H1 (cell line): ENCODE results near the gene NKG7. TPM values are rescaled to one million over a fixed set of nuclear protein-coding genes. Genes with fewer than 3 reads are reported as not detected.

Experiments used
- CTCF ChIA-PET: fragments of 300-600 bp; sonication (Branson Sonifier 250); formaldehyde crosslinking; loops from one replicate; lab custom pipeline; 2021; ENCODE audit not compliant: partially characterized antibody; lab: Charles Lee
- POLR2A ChIA-PET: fragments of 300-600 bp; sonication (Branson Sonifier 250); formaldehyde crosslinking; loops from one replicate; lab custom pipeline; 2021; ENCODE audit warnings: inconsistent platforms; ENCODE audit not compliant: partially characterized antibody; lab: Charles Lee
- DNase-seq, 2 experiments: peaks; one replicate each; pipeline versions ENCODE4 v3.0.0 to v3.0.0-alpha.2; 2010 to 2022; ENCODE audit warnings: low spot score in 2 of 2, low read depth in 1 of 2, mixed read lengths in 1 of 2
- FAIRE-seq: peaks from 2 replicates; lab custom pipeline; 2011; peaks lifted over from hg19 to GRCh38; lab: Jason Lieb, UNC
- H2AFZ ChIP-seq: 2 replicates; pipeline ENCODE4 v1.8.1; 2012; ENCODE audit warnings: low read length, inconsistent platforms
- H2AK5ac ChIP-seq: 2 replicates; pipeline ENCODE4 v1.6.1; 2013; ENCODE audit warnings: low read depth, low read length
- H2BK120ac ChIP-seq: replicated peaks from 2 replicates; pipeline ENCODE3; 2013; ENCODE audit warnings: low read depth, low read length, inconsistent platforms
- H2BK12ac ChIP-seq: 2 replicates; pipeline ENCODE4 v1.6.1; 2013; ENCODE audit warnings: low read depth, low read length
- H2BK15ac ChIP-seq: 2 replicates; pipeline ENCODE4 v1.6.1; 2013; ENCODE audit warnings: low read length
- H2BK20ac ChIP-seq: 2 replicates; pipeline ENCODE4 v1.6.1; 2013; ENCODE audit warnings: low read length
- H2BK5ac ChIP-seq: 2 replicates; pipeline ENCODE4 v1.6.1; 2013; ENCODE audit warnings: low read depth, low read length
- H3K14ac ChIP-seq: 2 replicates; pipeline ENCODE4 v1.6.1; 2013; ENCODE audit warnings: inconsistent platforms; ENCODE audit not compliant: insufficient read length
- H3K18ac ChIP-seq: 2 replicates; pipeline ENCODE4 v1.6.1; 2013; ENCODE audit warnings: low read length; ENCODE audit errors: extremely low read depth
- H3K23ac ChIP-seq: 2 replicates; pipeline ENCODE4 v1.6.1; 2013; ENCODE audit warnings: inconsistent platforms; ENCODE audit not compliant: insufficient read length
- H3K23me2 ChIP-seq: 2 replicates; pipeline ENCODE4 v1.6.1; 2013; ENCODE audit warnings: low read depth, low read length
- H3K27ac ChIP-seq: 2 replicates; pipeline ENCODE4 v1.6.1; 2011; ENCODE audit warnings: low read depth, low read length, inconsistent platforms
- H3K27me3 ChIP-seq, 4 experiments: replicated peaks in 1 of 4; 1 replicate in 1 of 4; 2 replicates in 3 of 4; pipeline versions ENCODE4 v1.6.1 to v1.8.1; 2011 to 2013; ENCODE audit warnings: low read length in 3 of 4, mild to moderate bottlenecking in 3 of 4, inconsistent platforms in 2 of 4, mixed read lengths in 2 of 4, moderate library complexity in 1 of 4; ENCODE audit not compliant: control insufficient read depth in 3 of 4, insufficient read depth in 3 of 4; ENCODE audit errors: extremely low read depth in 1 of 4
- H3K36me3 ChIP-seq, 4 experiments: 2 replicates each; pipeline versions ENCODE4 v1.6.1 to v1.8.1; 2011 to 2013; ENCODE audit warnings: mild to moderate bottlenecking in 4 of 4, low read length in 3 of 4, moderate library complexity in 2 of 4, control low read depth in 1 of 4, inconsistent platforms in 1 of 4; ENCODE audit not compliant: insufficient read depth in 4 of 4, control insufficient read depth in 2 of 4
- H3K4ac ChIP-seq: replicated peaks from 2 replicates; pipeline ENCODE3; 2013; ENCODE audit warnings: low read length, low read depth, mixed read lengths, inconsistent platforms; ENCODE audit not compliant: insufficient read length
- H3K4me1 ChIP-seq, 4 experiments: replicated peaks in 1 of 4; 1 replicate in 1 of 4; 2 replicates in 3 of 4; pipeline versions ENCODE4 v1.6.1 to v1.8.1; 2011 to 2013; ENCODE audit warnings: low read length in 3 of 4, inconsistent platforms in 2 of 4, mixed read lengths in 1 of 4; ENCODE audit not compliant: insufficient read depth in 4 of 4, control insufficient read depth in 3 of 4
- H3K4me2 ChIP-seq, 2 experiments: 2 replicates each; pipeline versions ENCODE4 v1.6.1 to v1.8.1; 2011 to 2013; ENCODE audit warnings: low read depth in 2 of 2, low read length in 2 of 2, control low read depth in 1 of 2, inconsistent platforms in 1 of 2, mild to moderate bottlenecking in 1 of 2; ENCODE audit not compliant: insufficient read depth in 1 of 2
- H3K4me3 ChIP-seq, 4 experiments: fragments of 200-600, 300-600 bp in 1 of 4; sonication (generic), shearing (Covaris generic), sonication (Bioruptor Twin) in 1 of 4; 2 replicates each; pipeline versions ENCODE4 v1.5.1 to v1.8.1; 2011 to 2016; ENCODE audit warnings: low read length in 4 of 4, low read depth in 3 of 4, control low read depth in 2 of 4, inconsistent platforms in 2 of 4, mild to moderate bottlenecking in 2 of 4, mixed read lengths in 1 of 4, moderate library complexity in 1 of 4; ENCODE audit not compliant: insufficient read depth in 2 of 4; ENCODE audit errors: extremely low read depth in 1 of 4
- H3K56ac ChIP-seq: replicated peaks from 2 replicates; pipeline ENCODE3; 2013; ENCODE audit warnings: low read depth, mild to moderate bottlenecking, mixed read lengths, low read length, inconsistent platforms; ENCODE audit not compliant: insufficient read length
- H3K79me1 ChIP-seq: 2 replicates; pipeline ENCODE4 v1.6.1; 2013; ENCODE audit warnings: low read depth, low read length, control low read depth
- H3K79me2 ChIP-seq, 2 experiments: 2 replicates each; pipeline versions ENCODE4 v1.6.1 to v1.8.1; 2012 to 2013; ENCODE audit warnings: low read length in 2 of 2, mild to moderate bottlenecking in 2 of 2, inconsistent platforms in 1 of 2; ENCODE audit not compliant: insufficient read depth in 2 of 2, control insufficient read depth in 1 of 2
- H3K9ac ChIP-seq, 4 experiments: replicated peaks in 1 of 4; 1 replicate in 1 of 4; 2 replicates in 3 of 4; pipeline versions ENCODE4 v1.6.1 to v1.8.1; 2011 to 2013; ENCODE audit warnings: low read depth in 3 of 4, low read length in 3 of 4, control low read depth in 2 of 4, mild to moderate bottlenecking in 2 of 4, moderate library complexity in 2 of 4, inconsistent platforms in 1 of 4; ENCODE audit errors: extremely low read depth in 1 of 4
- H3K9me3 ChIP-seq, 2 experiments: 2 replicates each; pipeline versions ENCODE4 v1.6.1 to v1.8.1; 2012 to 2013; ENCODE audit warnings: mild to moderate bottlenecking in 2 of 2, moderate library complexity in 2 of 2, control low read depth in 1 of 2, inconsistent platforms in 1 of 2, low read depth in 1 of 2, low read length in 1 of 2, mixed read lengths in 1 of 2; ENCODE audit not compliant: insufficient read depth in 2 of 2
- H4K20me1 ChIP-seq, 2 experiments: replicated peaks in 1 of 2; 2 replicates each; pipeline versions ENCODE3 to v1.8.1; 2011 to 2013; ENCODE audit warnings: inconsistent platforms in 2 of 2, low read length in 2 of 2, mild to moderate bottlenecking in 1 of 2; ENCODE audit not compliant: insufficient read depth in 2 of 2, control insufficient read depth in 1 of 2
- H4K5ac ChIP-seq: 2 replicates; pipeline ENCODE4 v1.6.1; 2013; ENCODE audit warnings: low read length, low read depth, mixed read lengths, inconsistent platforms; ENCODE audit not compliant: insufficient read length
- H4K8ac ChIP-seq: 2 replicates; pipeline ENCODE4 v1.8.0; 2013; ENCODE audit warnings: mild to moderate bottlenecking, moderate library complexity, low read length, inconsistent platforms; ENCODE audit not compliant: insufficient read depth; ENCODE audit errors: extremely low read depth
- H4K91ac ChIP-seq: replicated peaks from 2 replicates; pipeline ENCODE3; 2013; ENCODE audit warnings: low read length, mixed read lengths, inconsistent platforms; ENCODE audit not compliant: insufficient read length
- ASH2L ChIP-seq: fragments of 200-600, 300-600 bp; sonication (generic); IDR thresholded peaks from one replicate; pipeline ENCODE4 v1.7.1; 2017; ENCODE audit warnings: low read length
- CBX8 ChIP-seq: fragments of 300-800, 300-1000 bp; sonication (generic); IDR thresholded peaks from 2 replicates; pipeline ENCODE4 v1.7.1; 2016; ENCODE audit warnings: low read depth, low read length, borderline replicate concordance
- JUN ChIP-seq: IDR thresholded peaks from 2 replicates; pipeline ENCODE4 v1.6.1; 2011; ENCODE audit warnings: low read depth, mild to moderate bottlenecking, improper control_type of control experiment, low read length
- MAX ChIP-seq: IDR thresholded peaks from 2 replicates; pipeline ENCODE4 v1.6.1; 2012; ENCODE audit warnings: inconsistent platforms
- PHF8 ChIP-seq: fragments of 200-600 bp; sonication (generic); conservative IDR thresholded peaks from 2 replicates; pipeline ENCODE4 v1.7.1; 2012; ENCODE audit warnings: low read depth, mild to moderate bottlenecking, inconsistent platforms, low read length, moderate library complexity
- SAP30 ChIP-seq: fragments of 300-600 bp; sonication (generic); IDR thresholded peaks from 2 replicates; pipeline ENCODE4 v1.7.1; 2012; ENCODE audit warnings: low read length, moderate library complexity, mild to moderate bottlenecking, inconsistent platforms; ENCODE audit not compliant: insufficient read depth, insufficient replicate concordance
- SIN3A ChIP-seq, 2 experiments: IDR thresholded peaks in 1 of 2; conservative IDR thresholded peaks in 1 of 2; 2 replicates each; pipeline ENCODE4 v1.6.1; 2011 to 2012; ENCODE audit warnings: low read length in 2 of 2, improper control_type of control experiment in 1 of 2, low read depth in 1 of 2, mild to moderate bottlenecking in 1 of 2
- YY1 ChIP-seq: IDR thresholded peaks from 2 replicates; pipeline ENCODE4 v1.6.1; 2011; ENCODE audit warnings: low read depth, mild to moderate bottlenecking, low read length
- WGBS, 2 experiments: shearing (Covaris generic) in 1 of 2; methylation state at CpG; one replicate each; pipeline versions ENCODE4 v1.1.6 to v1.1.7; 2013 to 2015; ENCODE audit warnings: low lambda C conversion rate in 2 of 2, mixed read lengths in 2 of 2, inconsistent platforms in 1 of 2, low coverage in 1 of 2, missing lambda C conversion rate in 1 of 2; ENCODE audit not compliant: insufficient replicate concordance in 2 of 2, insufficient coverage in 1 of 2, insufficient read length in 1 of 2; ENCODE audit errors: extremely low coverage in 1 of 2, missing lambda C conversion rate in 1 of 2; 5-methylcytosine and 5-hydroxymethylcytosine counted together
- polyA plus RNA-seq, 7 experiments: library from polyadenylated mRNA; depleted of rRNA in 3 of 7; stranded (reverse) in 5 of 7; unstranded in 2 of 7; fragments of >200 nt in 5 of 7; fragments of 200-250 nt in 2 of 7; gene quantifications; 1 replicate in 5 of 7; 2 replicates in 1 of 7; 4 replicates in 1 of 7; pipeline versions ENCODE4 v1.2.1 to v1.2.3, GENCODE V29; 2011 to 2013; ENCODE audit warnings: missing spikeins in 2 of 7, mixed read lengths in 2 of 7
- total RNA-seq: library from RNA; stranded (reverse); fragmentation: NEBNext Ultra II Directional; extraction: Animal tissue kit (Norgen Biotek cat#: 25700); gene quantifications from 2 replicates; pipeline ENCODE4 v1.2.1, GENCODE V29; 2021
- TF ChIP-seq, protein P1 (sequence below): IDR thresholded peaks from 2 replicates; pipeline ENCODE4 v1.6.1; 2012; ENCODE audit warnings: inconsistent platforms

NKG7 gene
- total and polyA plus RNA-seq, 2 of the 8 experiments (the other 6 are each of a cell fraction or from before 2014, with no cell fraction given): not detected

- FAIRE-seq: no peak
- CTCF ChIA-PET: interaction anchor here (0.8 to 3.5 kb wide), 7 partner anchors 23 to 55 kb away, joined by 3 to 14 read pairs (median 4); no protein-coding TSS in a partner anchor
- 0 out of 2 replicates have a peak within 1 kb of the TSS, but pooled peaks have one; percentile 0 for H3K27ac ChIP-seq
- TF ChIP-seq SAP30: peak; percentile 91
- TF ChIP-seq PHF8: 0 out of 2 replicates have a peak, but pooled peaks have one; percentile 40
- TF ChIP-seq ASH2L: peak; percentile 71
- TF ChIP-seq, protein P1, sequence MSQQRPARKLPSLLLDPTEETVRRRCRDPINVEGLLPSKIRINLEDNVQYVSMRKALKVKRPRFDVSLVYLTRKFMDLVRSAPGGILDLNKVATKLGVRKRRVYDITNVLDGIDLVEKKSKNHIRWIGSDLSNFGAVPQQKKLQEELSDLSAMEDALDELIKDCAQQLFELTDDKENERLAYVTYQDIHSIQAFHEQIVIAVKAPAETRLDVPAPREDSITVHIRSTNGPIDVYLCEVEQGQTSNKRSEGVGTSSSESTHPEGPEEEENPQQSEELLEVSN: peak; percentile 75
- peak; percentile 79; the same call in 1 of the 2 replicates for TF ChIP-seq YY1
- peak; percentile 90 for TF ChIP-seq MAX
- no peak for TF ChIP-seq CBX8
- TF ChIP-seq JUN: no peak
- peak; percentile 92; a peak in 3 of 4 replicates for TF ChIP-seq SIN3A (conservative IDR thresholded peaks at IDR 0.05 in 1 of 2, IDR thresholded peaks at IDR 0.05 in 1 of 2; ENCODE audit: low read depth in 1 of 2, low read length in 2 of 2)
Observed at GRCh38 chr19:51365965-51366388, 6.5 kb downstream of the NKG7 start, which contains the start of gene ETFB. Gene ETFB, minus strand, starts transcription at chr19:51366388. Its CDS starts 62 bp downstream, at chr19:51366326.

More at GRCh38 chr19:51365965-51366388, 6.5 kb downstream of the NKG7 start, which contains the start of gene ETFB:
- Histone ChIP-seq H2BK15ac (0 out of 2 replicates have a peak within 1 kb of the TSS, but pooled peaks have one; percentile 46), H4K5ac (peak within 1 kb of the TSS; percentile 93), H3K9me3 (no peaks in the 10 kb centered on the region), H4K91ac (peak within 1 kb of the TSS; percentile 100), H2AFZ (peak within 1 kb of the TSS; percentile 89), H3K4me3 (peak within 1 kb of the TSS; percentile 81 to 97 (median 90)), H2BK5ac (peak within 1 kb of the TSS; percentile 91), H3K79me1 (no peaks in the 10 kb centered on the region), H3K56ac (peak within 1 kb of the TSS; percentile 79), H3K9ac (peak within 1 kb of the TSS; percentile 68 to 72 (median 68)), H3K14ac (peak within 1 kb of the TSS; percentile 74), H4K20me1 (no peaks in the 10 kb centered on the region), H2BK12ac (peak within 1 kb of the TSS; percentile 18; the same call in 1 of the 2 replicates), H3K23ac (no peak within 1 kb of the TSS), H3K4me1 (peaks cover 2 to 18% (median 11%) of the 10 kb centered on the region in 4 experiments), H2BK20ac (no peak within 1 kb of the TSS), H3K27me3 (no peaks in the 10 kb centered on the region), H2BK120ac (no peak within 1 kb of the TSS), H4K8ac (peak within 1 kb of the TSS; percentile 63), H3K4me2 (peak within 1 kb of the TSS; percentile 87 to 97), H3K36me3 (no peaks in the 10 kb centered on the region), H3K4ac (peak within 1 kb of the TSS; percentile 89), H3K18ac (peak within 1 kb of the TSS; percentile 96), H2AK5ac (no peak within 1 kb of the TSS), H3K23me2 (peaks cover 18% of the 10 kb centered on the region), H3K79me2 (no peaks in the 10 kb centered on the region)
- DNase-seq: no peak
- POLR2A ChIA-PET: interaction anchor here (0.8 to 2.9 kb wide), 6 partner anchors 17 to 208 kb away, joined by 3 to 13 read pairs (median 4); partner anchors contain the start of gene VSIG10L
- 6% methylated on average over 13 of the region's 27 CpGs; no CpG with 5 or more reads in 1 of the 2 experiments for WGBS, 2 experiments
